ENCODE measurements around the gene TAF9.
A peak's percentile ranks its signal among the peaks of the same experiment; 100 is the strongest.
"Not testable (repeated sequence)": the region's sequence is repeated elsewhere in the genome, so short reads cannot be mapped to it uniquely, and the experiment has no call there.

TAF9 gene

GRCh38 chr5:69335341-69335935 is 33.9 kb downstream of the TAF9 start:
- no peak for DNase-seq (ENCODE audit: low read depth in 2 of 2)

GRCh38 chr5:69334793-69335268 is 34.5 kb downstream of the TAF9 start:
- peak; percentile 22 to 26 for DNase-seq (ENCODE audit: low read depth in 2 of 2)

GRCh38 chr5:69333668-69334315 is 35.5 kb downstream of the TAF9 start:
- not testable (repeated sequence) for DNase-seq (ENCODE audit: low read depth in 2 of 2)

- no peak for DNase-seq (ENCODE audit: low read depth in 2 of 2)
Observed at GRCh38 chr5:69331528-69332445, 37.5 kb downstream of the TAF9 start.

- DNase-seq (ENCODE audit: low read depth in 2 of 2), result no peak
Observed at GRCh38 chr5:69329905-69330489, 39.3 kb downstream of the TAF9 start.

- no peak for DNase-seq (ENCODE audit: low read depth in 2 of 2)
Observed at GRCh38 chr5:69326365-69326764, 43.0 kb downstream of the TAF9 start.

GRCh38 chr5:69317391-69317790 is 51.9 kb downstream of the TAF9 start:
- DNase-seq (ENCODE audit: low read depth in 2 of 2), result no peak

- no peak for DNase-seq (ENCODE audit: low read depth in 2 of 2)
Observed at GRCh38 chr5:69315972-69316371, 53.3 kb downstream of the TAF9 start.
